HG03457 (cell line): Measurements from ENCODE around the gene SSTR3.

ENCODE experiments used
- ATAC-seq: cut with Tn5 transposase; IDR thresholded peaks from one replicate; pipeline ENCODE4 v1.9.1; 2021; ENCODE audit warnings: moderate number of reproducible peaks; ENCODE audit not compliant: unreplicated experiment

The SSTR3 gene

GRCh38 chr22:37154925-37155712, 57.2 kb downstream of the SSTR3 start:
- ATAC-seq = no peak
